HG03045 (cell line): Measurements from ENCODE around the gene RLF.
"Not testable (repeated sequence)": the region's sequence is repeated elsewhere in the genome, so short reads cannot be mapped to it uniquely, and the experiment has no call there.

Source experiments
- ATAC-seq: cut with Tn5 transposase; IDR thresholded peaks from one replicate; pipeline ENCODE4 v1.9.1; 2021; ENCODE audit warnings: mild to moderate bottlenecking, moderate library complexity; ENCODE audit not compliant: unreplicated experiment

The RLF gene

DNA sequence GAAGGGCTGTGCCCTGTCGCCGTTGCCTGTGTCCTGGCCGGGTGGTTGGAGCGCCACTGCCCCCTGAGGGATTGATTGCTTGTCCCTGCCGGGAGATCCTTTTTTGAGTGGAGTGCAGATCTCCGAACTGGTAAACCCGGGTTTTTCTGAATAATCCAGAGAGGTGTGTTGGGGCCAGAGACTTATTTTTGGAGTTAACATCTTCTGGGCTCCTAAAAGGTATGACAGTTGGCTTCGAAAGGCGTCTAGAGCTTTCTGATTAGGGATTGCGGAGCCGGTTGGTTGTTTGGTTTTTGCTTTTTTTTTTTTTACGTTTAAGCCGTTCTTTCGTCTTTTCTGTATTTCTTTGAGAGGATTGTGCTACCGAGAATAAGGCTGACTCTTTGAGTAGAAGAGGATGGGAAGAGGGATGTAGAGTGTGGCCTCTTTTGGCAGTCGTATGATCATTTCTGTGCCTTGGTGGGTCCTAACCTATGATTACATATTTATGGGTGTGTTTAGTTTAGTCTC lies 756 bp downstream of the RLF start:
- ATAC-seq: no peak

DNA sequence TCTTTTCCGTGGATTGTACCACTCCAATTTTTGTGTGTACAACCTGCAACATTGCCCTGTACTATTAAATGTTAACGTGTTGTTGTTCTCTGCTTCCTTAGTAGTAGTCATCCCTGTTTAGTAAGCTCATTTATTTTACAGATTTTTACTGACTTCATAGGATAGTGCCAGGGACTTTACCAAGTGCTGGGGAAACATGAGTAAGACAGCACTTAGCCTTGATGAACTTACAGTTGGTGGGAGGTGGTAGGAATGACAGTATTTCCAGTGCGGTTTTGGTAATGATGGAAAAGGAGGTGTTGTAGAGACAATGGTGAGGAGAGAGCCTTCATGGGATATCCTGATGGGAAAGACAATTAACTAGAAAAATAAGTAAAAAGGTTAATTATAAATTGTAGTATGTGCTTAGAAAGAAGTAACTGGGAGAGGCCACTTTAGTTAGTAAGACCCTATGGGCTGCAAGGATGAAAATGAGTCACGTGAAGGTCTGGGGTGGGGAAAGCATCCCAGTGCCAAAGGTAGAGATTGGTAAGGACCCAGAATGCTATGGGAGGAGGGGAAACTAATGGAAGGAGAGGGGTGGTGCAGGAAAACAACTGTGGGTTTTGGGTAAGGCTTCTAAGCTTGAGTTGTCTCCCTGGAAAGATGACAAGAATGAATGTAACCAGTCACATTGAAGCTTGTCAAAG lies 1.7 kb downstream of the RLF start:
- ATAC-seq: no peak

DNA sequence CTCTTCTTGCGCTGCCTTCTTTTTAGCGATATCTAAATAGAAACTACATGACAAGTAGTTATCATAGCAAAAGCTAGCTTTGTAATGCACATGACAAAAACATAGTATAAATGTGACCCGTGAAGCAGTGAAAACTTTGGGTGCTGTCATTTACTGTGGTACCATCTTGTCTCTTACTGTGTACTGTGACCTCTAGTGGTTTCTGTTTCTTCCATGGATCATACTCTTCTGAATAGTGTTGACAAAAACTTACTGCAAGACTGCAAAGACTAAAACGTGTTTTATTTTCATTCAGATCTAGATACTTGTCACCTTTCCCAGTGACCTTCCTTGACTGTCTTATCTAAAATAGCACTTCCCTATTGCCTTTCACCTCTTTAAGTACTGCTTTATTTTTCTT lies 6.1 kb downstream of the RLF start:
- ATAC-seq: no peak

DNA sequence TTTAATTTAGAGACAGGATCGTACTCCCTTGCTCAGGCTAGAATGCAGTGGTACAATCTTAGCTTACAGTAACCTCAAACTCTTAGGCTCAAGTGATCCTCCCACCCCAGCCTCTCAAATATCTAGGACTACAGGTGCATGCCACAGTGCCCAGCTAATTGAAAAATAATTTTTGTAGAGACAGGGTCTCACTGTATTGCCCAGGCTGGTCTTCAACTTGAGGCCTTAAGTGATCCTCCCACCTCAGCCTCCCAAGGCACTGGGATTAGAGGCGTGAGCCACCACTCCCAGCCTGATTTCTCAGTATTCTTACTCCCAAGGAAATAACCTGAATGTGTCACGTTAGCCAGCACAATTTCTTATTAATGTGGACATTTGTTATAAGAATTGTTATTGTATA lies 9.8 kb downstream of the RLF start:
- no peak for ATAC-seq

DNA sequence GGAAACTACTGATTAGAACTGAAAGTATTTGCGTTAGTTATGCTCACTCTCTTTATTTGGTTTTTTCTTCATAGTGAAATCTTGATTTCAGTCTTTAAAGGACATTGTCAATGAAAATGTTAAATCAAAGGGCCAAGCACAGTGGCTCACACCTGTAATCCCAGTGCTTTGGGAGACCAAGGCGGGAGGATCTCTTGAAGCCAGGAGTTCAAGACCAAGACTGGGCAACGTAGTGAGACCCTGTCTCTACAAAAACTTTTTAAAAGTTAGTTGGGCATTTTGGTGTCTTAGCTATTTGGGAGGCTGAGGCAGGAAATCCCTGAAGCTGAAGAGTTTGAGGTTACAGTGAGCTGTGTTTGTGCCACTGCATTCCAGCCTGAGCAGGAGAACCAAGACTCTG lies 13.6 kb downstream of the RLF start:
- ATAC-seq: no peak

DNA sequence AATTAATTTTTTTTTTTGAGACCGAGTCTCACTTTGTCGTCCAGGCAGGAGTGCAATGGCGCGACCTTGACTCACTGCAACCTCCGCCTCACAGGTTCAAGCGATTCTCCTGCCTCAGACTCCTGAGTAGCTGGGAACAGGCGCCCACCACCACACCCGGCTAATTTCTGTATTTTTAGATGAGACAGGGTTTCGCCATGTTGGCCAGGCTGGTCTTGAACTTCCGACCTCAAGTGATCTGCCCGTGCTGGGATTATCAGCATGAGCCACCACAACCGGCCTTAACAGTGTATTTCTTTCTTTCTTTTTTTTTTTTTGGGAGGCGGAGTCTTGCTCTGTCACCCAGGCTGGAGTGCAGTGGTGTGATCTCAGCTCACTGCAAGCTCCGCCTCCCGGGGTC lies 15.8 kb downstream of the RLF start:
- ATAC-seq: not testable (repeated sequence)

DNA sequence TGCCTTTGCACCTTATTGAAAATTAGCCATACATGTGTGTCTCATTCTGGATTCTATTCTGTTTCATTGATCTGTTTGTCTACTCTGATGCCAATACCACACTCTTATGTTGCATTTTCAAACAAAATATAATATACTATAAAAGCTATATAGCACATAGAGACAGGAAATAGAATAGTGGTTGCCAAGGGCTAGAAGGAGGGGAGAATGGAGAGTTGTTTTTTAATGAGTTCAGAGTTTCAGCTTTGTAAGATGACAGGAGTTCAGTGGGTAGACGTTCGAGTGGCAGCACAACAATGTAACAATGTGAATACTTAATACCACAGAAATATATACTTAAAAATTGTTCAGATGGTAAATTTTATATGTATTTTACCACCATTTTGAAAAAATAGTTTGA lies 17.0 kb downstream of the RLF start:
- no peak for ATAC-seq

DNA sequence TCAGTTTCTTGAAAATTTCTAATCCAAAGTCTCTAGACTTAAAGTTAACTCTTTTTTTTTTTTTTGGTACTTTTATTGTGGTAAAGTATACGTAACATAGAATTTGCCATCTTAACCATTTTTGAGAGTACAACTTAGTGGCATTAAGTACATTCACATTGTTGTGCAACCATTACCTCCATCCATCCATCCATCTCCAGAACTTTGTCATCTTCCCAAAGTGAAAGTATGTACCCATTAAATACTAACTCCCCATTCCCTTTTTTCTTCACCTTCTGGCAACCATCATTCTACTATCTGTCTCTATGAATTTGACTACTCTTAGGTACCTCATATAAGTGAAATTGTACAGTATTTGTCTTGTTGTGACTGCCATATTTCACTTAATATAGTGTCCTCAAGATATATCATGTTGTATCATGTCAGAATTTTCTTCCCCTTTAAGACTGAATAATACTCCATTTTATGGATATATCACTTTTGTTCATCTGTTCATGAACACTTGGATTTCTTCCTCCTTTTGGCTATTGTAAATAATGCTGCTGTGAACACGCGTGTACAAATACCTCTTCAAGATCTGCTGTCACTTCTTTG lies 18.4 kb downstream of the RLF start:
- no peak for ATAC-seq

DNA sequence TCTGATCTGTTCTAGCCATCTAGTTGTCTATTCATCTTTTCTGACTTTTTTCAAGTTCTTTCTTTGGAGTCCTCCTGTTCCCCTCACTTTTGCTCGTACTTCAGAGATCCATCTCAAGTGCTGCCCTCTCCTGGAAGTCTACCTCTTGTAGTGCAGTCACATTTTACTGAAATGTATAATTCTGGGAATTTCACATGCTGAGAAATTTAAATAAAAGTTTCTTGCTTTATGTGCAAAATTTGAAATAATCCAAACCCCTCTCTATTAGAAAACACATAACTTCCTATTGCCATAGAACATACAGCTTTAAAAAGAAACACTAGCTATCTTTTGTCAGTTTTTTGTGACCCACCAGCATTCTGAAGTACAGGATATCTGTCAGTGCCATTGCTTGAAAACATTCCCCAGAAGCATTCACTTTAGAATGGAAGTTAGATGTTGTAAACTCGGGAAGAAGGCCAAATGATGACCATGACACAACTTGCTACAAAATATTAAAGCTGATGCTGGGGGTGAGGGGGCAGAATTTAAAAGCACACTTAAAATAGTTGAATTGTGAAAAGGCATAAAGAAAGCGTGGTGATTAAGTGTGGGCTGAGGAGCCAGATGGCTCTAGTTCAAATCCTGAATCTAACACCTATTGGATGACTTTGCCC lies 22.0 kb downstream of the RLF start:
- ATAC-seq: no peak

DNA sequence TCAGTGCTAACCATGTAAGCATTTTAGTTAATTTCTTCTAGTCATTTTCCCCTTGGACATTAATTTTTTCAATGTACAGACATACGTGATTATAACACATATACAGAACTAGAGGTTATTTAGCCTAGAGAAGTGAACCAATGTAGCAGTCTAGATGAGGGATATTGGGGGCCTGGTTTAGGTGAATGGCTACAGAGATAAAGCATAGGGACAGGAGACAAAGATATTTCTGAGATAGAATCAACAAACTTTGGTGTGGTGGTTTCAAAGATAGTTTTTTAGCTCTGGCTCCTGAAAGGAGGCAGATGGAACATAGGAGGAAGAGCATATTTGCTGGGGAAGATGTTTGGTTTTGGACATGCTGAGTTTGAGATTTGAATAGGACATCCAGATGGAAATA lies 23.0 kb downstream of the RLF start:
- ATAC-seq: no peak

DNA sequence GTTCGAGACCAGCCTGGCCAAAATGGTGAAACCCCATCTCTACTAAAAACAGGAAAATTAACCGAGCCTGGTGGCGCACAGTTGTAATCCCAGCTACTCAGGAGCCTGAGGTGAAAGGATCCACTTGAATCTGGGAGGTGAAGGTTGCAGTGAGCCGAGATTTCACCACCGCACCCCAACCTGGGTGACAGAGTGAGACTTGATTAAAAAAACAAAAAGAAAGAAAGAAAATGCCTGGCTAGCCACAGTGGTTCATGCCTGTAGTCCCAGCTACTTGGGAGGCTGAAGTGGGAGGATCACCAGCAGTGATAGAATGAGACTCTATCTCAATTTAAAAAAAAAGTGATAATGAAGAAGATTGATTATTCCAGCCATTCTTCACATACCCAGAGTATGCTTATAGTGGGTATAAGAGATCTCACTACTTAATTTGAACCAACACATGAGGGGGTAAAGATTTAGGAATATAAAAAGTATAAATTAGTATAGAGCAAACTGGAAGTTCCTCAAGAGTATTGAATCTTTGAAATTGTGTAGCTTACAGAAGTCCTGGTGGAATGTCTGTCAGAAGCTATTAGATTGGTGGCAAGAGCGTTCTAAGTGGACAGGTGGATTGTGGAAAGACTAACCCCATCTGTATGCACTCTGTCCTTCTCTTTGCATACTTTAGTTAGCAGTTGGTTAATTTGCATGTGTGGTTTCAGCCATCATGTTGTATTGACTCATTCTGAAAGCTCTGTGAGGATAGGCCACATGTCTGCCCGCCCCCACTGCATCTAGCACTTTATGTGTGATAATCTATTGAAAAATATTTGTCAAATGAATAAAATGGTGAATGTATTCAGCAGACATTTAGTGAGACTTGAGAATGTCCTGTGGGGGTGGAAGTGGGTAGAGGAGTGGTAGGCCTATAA lies 25.0 kb downstream of the RLF start:
- ATAC-seq: peak; percentile 85

DNA sequence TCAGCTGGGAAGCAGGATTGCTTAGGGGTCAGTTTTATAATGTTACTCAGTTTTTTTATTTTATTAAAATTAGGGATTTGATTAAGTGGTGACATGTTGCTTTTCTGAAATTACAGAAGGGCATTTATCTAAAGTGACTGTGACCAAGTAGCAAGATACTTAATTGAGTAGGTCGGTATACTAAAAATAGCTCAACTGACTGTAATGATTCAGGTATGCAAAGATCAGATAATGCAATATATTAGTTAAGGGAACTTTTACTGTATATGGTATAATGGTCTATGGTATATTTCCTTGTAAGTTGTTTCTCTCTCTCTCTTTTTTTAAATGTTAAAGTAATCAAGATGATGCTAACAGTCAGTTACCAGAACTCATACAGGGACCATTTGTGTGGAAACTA lies 26.2 kb downstream of the RLF start:
- ATAC-seq: no peak

DNA sequence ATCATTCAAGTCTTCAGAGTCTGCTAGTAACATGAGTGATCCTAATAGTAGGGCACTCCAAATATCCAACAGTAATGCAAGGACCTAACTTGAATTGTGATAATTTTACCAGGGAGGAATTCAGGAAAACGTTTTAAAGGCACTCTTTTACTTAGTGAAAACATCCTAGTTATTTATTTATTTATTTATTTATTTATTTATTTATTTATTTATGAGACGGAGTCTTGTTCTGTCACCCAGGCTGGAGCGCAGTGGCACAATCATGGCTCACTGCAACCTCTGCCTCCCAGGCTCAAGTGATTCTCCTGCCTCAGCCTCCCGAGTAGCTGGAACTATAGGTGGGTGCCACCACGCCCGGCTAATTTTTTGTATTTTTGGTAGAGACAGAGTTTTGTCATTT lies 33.5 kb downstream of the RLF start:
- ATAC-seq: not testable (repeated sequence)

DNA sequence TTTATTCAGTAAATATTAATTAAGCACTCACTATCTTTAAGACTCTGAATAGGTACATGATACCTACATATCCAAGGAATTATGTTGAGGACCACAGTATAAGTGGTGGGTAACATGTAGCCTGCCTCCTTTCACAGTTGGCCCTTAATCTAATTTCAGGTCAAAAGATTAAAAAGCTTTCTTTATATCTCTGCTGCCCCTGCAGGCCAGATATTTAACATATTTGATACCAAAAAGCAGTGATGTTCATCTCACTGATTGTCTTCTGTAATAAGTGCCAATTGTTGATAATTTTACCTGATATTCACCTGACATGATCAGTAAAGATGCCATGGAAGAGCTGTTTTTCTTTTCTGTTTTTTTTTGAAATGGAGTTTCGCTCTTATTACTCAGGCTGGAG lies 36.5 kb downstream of the RLF start:
- ATAC-seq: no peak

DNA sequence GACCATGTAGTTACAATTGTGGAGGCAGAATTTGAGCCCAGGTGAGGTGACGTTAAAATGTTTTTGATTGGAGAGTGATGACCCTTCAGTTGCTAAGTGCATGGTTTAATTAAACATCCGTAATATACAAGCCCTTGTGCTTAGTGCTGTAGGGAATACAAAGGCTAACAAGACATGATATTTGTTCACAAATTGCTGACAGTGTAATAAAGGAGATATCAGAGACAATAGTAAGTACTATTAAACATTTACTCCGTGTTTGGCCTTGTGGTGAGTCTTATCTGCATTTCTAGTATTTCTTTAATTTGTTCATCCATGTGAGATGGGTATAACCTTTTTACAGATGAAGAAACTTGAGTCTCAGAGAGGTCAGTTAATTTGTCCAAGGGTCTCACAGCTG lies 37.9 kb downstream of the RLF start:
- no peak for ATAC-seq

DNA sequence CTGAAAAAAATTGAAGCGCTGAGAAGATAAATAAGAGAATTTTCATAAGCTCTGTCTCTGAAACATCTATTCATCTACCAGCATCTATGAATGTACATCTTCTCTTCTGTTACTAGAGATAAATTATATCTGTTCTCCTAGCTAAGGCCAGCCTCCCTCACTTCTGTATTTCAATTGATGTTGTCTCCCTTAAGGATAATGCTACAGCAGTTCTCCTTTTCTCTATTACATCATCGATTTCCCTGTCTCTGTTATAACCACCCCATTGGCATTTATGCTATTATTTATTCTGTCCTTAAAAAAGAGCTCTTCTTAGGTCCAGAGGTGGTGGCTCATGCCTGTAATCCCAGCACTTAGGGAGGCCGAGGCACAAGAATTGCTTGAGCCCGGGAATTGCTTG lies 43.7 kb downstream of the RLF start:
- no peak for ATAC-seq

DNA sequence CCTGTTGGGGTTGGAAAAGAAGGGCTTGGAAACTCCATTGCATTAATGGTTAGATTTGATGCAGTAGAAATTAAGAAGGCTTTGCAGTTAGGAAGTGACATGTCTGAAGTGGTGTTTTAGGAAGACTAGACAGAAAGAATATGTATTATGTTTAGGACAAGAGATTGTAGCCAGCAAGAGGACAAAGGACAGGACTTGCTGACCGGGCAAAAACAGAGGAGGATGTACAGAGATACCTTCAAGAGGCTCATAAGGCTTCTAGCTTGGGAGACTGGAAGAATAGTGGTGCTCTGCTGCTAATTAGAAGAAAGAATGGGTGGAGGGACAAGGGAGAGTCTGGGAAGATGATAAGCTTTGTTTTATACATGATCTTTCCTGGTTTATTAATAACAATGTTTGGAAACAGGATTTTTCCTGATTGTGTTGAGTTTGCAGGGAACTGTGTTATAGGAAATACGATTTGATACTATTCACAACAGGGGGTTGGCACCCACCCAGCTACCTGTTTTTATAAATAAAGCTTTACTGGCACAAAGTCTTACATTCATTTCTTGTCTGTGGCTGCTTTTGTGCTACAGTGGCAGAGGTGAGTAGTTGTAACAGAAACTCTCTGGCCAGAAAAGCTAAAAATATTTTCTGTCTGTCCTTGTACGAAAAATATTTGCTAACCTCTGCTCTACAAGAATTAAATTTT lies 49.5 kb downstream of the RLF start:
- ATAC-seq: no peak

DNA sequence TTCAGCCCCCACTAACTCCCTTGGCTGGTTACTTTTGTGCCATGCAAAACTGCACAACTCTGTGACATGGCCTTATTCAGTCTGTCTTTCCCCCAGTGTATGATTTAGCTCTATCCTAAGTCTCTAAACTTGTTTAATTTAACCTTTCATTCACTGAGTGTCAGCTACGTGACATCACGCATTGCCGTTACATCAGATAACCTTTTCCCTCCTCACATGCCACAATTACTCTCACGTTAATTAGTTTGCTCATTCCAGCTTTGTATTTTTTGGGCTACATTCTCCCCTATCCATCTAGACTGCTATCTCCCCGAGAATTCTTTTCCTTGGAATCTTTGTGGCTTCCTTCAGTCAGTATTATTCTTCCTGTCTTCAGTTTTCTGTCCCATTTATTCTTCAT lies 57.1 kb downstream of the RLF start:
- no peak for ATAC-seq

DNA sequence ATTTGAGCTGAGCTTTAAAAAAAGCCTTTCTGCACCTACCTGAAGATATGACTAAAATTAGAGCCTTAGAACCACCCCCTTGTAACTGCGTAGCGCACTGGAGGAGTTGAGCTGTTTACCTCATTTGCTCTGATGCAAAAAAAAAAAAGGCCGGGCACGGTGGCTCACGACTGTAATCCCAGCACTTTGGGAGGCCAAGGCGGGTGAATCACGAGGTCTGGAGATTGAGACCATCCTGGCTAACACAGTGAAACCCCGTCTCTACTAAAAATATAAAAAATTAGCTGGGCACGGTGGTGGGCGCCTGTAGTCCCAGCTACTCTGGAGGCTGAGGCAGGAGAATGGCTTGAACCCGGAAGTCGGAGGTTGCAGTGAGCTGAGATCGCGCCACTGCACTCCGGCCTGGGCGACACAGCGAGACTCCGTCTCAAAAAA lies 60.3 kb downstream of the RLF start:
- not testable (repeated sequence) for ATAC-seq

DNA sequence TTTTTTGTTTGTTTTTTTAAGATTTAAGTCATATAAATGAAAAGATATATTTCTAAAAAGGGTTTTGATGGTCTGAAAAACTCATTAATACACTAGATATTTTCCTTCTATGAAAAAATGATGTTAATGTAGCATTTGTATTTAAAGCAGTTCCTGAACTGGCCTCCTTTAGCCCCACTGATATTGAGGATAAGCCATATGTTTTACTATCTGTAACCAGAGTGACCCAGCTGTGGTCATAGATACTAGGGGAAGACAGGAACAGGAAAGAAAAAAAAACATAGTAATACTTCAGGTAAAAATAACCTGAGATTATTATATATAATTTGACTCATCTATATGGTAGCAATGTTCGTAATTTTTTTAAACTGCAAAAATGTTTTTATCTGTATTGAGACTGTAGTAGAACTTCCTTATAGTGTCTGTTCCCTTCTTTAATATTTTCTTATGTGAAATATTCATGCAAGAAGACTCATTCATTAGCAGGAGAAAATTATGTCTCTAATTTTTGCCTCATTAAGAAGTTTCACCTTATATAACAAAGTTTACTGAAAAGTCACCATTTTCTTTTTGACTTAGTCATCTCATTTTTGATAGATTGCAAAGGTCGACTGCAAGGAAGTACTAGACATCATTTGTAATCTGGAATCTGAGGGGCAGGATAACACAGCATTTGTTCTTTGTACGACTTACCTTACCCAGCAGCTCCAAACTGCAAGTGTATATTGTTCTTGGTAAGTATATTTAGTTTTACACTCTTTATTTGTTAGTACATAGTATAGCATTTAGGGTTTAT lies 61.0 kb downstream of the RLF start:
- ATAC-seq: no peak
